ENCODE results near the gene ADAM8.

GRCh38 chr10:133254421-133255120, 22.1 kb downstream of the ADAM8 start:
- TF ChIP-seq POLR2A (IDR thresholded peaks at IDR 0.05; ENCODE audit: control extremely low read depth in 1 of 2, low read depth in 2 of 2, low read length in 2 of 2) (no peak), MAX (IDR thresholded peaks at IDR 0.05) (no peak), CBX8 (IDR thresholded peaks at IDR 0.05; ENCODE audit: borderline replicate concordance, low read depth, low read length) (no peak), RBBP5 (IDR thresholded peaks at IDR 0.05; ENCODE audit: borderline replicate concordance, low read depth, low read length) (no peak), PHF8 (conservative IDR thresholded peaks at IDR 0.05; ENCODE audit: low read depth, low read length) (no peak), CTCF (IDR thresholded peaks at IDR 0.05; ENCODE audit: control extremely low read depth in 1 of 3, insufficient read depth in 1 of 3, low read depth in 1 of 3, low read length in 3 of 3) (no peak)
